GM18868 (cell line): ENCODE data around the gene SCGB1C1.

ENCODE experiments used
- ATAC-seq: cut with Tn5 transposase; IDR thresholded peaks from one replicate; pipeline ENCODE4 v1.9.1; 2021; ENCODE audit warnings: mild to moderate bottlenecking, moderate library complexity; ENCODE audit not compliant: unreplicated experiment

The SCGB1C1 gene

DNA sequence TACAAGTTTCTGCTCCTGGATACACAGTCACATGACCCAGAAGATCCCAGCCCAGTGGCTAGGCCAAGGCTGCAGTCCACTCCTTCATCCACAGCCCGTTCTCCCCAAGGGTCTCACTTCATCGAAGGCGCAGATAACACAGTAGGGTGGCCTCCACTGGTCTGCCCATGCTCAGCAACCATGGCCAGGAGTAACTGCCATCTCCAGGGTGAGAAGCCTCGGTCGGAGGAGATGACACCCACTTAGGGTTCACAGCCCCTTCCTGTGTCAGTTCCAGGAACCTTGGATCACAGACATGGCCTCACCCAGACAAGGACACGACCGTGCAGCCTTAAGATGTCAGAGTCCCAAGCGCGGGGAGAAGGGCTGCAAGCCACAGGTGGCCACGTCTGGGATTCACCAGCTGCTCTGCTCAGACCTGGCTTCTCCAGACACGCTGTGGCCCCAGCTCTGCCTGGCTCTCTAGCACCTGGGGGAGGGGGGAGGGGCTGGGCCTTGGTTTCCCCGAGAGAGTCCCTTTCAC is 11.8 kb downstream of the SCGB1C1 start:
- ATAC-seq: no peak

DNA sequence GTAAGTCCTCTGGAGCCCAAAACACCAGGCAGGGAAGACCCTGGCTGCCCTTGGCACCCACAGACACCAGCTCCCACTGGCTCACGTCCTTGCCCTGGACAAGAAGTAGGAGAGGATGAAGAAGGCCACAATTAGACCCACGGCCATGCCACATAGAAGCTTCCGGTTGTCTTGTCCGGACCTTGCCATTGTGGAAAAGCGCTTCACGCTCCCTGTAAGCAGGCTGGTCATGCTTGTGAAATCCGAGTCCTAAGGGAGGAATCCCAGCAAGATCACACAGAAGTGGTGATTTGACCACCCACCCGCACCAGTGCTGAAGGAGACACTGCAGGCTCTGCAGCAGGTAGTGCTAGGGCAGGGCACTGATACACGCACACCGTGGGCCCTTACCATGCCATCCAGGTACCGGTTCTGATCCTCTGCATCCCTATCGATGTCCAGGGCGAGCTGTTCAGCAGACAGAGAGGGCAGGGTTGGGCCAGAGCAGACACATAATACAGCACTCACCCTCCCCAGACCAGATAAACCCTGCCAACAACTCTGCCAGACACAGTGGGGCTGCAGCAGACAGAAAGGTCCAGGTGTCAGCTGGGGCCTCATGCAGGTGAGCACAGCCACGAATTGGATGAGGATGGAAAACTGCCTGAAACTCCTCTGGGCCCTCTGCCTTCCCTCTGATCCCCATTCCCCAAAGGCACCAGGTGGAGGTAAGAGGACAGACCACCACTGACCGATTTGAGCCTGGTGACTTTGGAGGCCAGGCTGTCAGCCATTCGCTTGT is 12.5 kb downstream of the SCGB1C1 start:
- no peak for ATAC-seq

DNA sequence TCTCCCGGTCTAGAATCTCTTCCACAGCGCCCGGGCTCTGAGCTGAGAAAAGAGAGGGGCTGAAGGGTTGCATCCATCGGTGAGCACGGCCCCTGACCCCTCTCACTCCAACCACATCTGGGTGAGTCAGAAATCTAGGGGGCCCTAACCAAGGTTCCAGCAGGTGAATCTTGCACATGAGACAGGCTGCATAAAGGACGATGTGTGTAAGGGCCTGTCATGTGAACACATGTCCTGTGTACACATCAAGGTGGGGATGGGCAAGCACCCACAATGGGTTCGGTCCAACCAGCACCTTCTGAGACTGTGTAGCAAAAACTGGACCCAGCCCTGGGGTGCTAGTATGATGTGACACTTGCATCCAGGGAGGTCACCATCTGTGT is 13.1 kb downstream of the SCGB1C1 start:
- ATAC-seq: no peak

DNA sequence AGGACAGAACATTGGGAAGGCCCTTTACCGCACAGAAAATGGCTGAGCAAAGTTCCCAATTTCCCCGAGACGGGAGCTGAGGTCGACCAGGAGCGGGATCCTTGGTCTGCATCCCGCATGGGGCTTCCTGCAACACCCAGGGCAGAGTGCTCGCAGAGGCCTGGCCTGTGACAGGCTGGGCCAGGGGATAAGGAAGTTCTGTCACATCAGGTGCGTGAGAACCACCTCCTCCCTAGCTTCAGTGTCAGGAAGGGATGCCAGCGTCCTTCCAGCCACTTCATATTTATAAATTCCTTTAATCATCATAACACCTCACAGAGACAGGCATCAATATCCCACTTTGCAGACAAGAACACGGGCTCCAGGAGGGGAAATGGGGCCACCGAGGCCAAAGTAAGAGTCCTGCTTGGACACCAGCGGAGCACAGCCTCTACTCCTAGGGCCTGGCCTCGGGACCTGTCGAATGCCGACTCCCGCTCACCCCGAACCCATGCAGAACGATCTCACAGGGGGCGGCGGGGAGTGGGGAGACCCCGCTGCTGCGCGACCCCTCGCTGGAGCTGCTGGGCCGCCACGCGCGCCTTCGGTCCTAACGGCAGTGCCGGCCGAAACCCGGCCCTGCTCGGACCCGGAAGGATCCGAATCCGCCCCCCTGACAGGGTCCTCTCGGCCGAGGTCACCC is 13.8 kb downstream of the SCGB1C1 start:
- no peak for ATAC-seq

DNA sequence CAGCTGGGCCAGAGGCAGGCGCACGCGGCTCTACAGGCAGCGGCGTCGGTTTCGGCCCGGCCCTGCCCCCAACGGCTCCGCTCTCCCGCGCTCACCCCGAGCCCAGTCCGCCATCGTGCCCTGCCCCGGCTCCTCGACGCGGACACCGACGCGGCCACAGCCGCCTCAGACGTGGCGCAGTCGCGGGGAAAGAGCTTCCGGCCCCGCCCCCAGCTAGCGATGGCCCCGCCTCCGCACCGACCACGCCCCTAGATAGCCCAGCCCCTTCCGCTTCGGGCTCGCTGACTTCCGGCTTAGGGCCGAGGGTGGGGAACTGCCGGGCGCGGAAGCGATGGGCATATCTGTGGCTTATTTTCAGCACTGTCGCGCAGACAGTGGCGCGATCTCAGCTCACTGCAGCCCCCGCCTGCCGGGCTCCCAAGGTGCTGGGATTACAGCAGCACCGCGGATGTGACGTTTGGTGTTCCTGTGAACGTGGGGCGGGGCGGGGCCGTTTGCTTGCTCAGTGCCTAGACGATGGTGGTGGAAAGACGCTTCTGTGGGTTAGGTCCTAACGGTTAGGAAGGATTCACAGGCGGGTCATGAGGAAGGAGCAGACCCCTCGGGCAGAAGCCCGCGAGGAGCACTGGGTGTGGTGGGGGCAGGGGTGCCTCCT is 14.5 kb downstream of the SCGB1C1 start, which contains the start of the genes BET1L and RIC8A:
Gene BET1L, minus strand, starts transcription at position 192 of the 655 bp plus-strand sequence. Its CDS starts 78 bp downstream, at position 114.
Gene RIC8A, plus strand, starts transcription at position 501 of the 655 bp plus-strand sequence. CDS start 1,147 bp downstream, outside the sequence.
- peak; percentile 79 for ATAC-seq

DNA sequence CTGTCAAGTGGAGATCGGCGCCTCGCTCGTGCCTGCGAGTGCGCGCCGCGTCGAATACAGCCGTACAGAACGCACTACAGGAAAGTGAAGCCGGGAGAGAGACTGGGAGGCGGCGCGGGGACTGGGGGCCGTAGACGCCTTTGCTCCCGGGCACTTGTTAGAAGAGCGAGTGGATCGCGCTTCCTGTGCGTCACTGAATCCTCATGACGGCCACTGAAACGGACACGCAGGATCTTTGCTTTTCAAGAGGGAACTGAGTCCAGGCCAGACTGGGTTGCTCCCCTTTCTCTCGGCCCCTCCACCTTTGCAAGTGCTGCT is 14.9 kb downstream of the SCGB1C1 start:
- no peak for ATAC-seq

DNA sequence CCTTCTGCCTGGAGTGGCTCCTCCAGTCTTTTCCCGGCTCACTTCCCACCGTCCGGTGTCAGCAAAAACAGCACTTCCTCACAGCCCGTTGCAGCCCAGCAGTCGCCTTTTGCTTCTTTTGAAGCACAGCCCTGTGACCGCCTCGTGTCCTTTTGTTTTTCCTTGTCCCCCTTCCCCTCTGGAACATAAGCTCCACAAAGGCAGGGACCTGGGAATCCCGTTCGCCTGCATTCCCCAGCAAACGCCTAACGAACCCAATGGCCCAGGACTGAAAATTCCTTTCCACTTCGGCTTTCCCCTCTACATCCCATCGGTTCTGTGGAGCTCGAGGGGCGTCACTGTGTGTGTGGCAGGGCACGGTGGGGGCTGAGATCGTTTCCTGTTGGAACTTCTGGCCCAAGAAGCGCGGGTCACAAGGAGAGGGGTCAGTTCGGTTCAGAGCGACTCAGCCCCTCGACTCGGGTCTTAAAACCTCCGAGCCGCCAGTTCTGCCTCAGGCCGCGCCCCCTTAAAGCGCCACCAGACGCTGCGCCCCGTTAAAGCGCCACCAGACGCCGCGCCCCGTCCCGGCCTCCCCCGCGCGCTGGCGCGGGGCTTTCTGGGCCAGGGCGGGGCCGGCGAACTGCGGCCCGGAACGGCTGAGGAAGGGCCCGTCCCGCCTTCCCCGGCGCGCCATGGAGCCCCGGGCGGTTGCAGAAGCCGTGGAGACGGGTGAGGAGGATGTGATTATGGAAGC is 15.5 kb downstream of the SCGB1C1 start:
- ATAC-seq: peak; percentile 42

DNA sequence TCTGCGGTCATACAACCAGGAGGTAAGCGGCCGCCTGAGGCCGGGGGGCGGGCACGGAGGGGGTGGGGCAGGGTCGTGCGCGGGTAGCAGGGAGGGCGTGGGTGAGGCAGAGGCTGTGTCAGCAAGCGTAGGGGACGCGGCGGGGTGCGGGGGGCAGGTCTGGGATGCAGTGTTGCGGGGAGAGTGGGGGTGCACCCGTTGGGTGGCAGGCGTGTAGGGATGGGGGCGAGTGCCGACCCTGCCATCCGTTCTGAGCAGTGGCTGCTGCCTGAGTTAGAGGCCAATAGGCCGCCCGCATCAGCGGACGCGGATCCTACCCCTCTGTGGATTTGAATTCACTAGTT is 16.0 kb downstream of the SCGB1C1 start:
- no peak for ATAC-seq

DNA sequence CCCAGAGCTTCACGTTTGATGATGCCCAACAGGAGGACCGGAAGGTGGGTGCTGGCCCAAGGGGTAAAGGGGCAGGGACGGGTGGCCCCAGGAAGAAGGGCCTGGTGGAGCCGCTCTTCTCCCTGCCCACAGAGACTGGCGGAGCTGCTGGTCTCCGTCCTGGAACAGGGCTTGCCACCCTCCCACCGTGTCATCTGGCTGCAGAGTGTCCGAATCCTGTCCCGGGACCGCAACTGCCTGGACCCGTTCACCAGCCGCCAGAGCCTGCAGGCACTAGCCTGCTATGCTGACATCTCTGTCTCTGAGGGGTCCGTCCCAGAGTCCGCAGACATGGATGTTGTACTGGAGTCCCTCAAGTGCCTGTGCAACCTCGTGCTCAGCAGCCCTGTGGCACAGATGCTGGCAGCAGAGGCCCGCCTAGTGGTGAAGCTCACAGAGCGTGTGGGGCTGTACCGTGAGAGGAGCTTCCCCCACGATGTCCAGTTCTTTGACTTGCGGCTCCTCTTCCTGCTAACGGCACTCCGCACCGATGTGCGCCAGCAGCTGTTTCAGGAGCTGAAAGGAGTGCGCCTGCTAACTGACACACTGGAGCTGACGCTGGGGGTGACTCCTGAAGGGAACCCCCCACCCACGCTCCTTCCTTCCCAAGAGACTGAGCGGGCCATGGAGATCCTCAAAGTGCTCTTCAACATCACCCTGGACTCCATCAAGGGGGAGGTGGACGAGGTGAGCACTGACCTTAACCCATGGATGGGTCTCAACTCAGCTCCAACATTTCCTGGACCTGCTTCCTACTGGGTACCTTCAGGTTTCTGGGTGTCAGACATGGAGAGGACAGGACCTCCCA is 16.6 kb downstream of the SCGB1C1 start:
- no peak for ATAC-seq

DNA sequence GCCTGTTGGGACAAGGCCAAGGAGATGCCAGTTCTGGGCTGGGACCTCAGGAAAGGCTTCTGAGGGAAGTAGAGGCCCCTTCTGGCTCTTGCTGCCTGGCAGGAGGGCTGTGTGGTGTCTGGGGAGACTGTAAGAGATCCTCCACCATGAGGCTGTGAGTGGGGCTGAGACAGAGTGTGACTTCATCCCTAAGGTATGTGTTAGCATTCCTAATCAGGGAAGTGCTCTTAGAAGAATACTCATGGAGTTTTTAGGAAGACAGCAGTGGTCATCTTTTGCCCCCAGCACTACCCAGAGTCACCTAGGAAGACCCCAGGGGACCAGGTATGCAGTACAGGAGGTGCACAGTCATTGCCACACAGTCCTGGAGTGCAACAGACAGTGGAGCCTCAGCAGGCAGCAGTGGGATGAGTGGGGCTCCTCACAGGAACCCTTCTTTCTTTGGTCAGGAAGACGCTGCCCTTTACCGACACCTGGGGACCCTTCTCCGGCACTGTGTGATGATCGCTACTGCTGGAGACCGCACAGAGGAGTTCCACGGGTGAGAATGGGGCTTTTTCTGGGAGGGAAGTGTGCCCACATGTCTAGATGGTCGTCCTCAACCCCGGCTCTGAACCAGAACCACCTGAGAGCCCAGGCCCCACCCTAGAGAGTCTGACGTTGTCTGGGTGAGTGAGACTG is 17.4 kb downstream of the SCGB1C1 start:
- no peak for ATAC-seq

DNA sequence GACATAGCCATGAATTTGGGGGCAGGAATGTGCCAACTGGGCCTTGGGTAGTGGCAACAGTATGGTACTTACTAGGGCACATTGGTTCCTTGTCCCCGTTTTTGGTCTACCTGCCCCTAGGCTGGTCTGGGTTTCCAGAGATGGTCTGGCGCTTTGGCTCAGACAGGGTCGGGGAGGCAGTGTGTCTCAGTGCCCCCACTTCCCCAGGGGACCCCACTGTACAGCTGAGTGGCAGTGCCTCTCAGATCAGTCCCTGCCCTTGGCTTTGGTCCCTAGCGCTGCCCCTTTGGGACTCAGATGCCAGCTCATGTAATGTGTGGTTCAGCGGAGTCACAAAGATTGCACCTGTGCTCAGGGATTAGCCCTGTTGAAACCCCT is 17.9 kb downstream of the SCGB1C1 start:
- no peak for ATAC-seq

DNA sequence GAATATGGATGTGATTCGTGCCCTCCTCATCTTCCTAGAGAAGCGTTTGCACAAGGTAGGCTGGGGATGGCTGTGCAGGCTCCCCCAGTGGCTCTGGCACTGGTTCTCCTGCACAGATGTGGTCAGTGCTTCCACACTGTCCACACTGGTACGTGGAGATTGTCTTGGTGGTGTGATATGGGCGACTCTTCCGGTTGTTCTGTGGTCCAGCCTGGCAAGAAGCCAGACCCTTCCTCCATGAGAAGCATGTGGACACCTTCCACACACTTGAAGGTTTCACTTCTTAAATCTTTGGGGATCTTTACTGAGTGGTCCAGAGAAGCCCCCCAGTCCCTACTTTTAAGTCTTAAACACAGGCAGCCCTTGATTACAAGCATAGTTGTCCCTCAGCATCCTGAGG is 18.4 kb downstream of the SCGB1C1 start:
- no peak for ATAC-seq

DNA sequence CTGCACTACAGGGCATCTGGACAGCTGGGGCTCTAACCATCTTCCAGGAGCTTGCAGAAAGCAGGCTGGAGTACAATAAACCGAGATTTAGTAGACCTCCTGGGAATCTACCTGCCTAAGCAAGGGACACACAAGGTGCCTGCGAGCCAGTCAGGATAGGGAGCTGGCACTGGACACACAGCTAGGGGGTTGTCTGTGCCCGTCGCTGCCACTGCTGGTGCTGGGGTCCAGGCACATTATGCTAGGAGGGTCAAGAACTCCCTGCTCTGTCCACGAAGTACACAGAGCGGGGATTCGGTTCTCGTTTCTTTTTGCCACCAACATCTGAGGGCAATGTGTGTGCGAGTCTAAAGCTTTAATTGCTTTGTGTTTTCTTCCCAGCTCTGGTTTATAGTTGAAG is 18.9 kb downstream of the SCGB1C1 start:
- no peak for ATAC-seq

DNA sequence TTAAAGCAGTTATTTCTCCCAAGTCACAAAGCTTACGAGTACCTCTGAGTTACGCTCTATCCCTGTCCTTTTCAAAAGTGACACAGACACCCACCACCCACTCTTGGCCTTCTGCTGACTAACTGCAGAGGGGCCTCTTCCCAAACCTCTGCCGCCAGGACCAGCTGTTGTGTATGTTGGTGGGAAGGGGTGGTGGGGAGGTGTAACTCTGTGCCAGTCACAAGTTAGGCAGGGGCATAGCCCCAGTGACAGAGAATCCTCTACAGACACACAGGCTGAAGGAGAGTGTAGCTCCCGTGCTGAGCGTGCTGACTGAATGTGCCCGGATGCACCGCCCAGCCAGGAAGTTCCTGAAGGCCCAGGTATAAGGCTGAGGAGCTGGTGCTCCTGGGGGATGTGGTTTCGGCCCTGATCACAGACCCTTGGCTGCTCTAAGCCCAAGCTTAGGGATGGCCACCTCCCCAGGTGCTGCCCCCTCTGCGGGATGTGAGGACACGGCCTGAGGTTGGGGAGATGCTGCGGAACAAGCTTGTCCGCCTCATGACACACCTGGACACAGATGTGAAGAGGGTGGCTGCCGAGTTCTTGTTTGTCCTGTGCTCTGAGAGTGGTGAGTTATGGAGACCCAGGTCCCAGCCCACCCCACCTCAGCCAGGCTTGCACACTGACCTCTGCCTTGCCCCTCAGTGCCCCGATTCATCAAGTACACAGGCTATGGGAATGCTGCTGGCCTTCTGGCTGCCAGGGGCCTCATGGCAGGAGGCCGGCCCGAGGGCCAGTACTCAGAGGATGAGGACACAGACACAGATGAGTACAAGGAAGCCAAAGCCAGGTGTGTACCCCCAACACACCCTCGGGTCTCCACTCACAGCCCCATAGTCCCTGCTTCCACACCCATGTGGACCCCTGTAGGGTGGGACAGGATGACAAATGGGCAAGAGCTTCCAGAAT is 19.5 kb downstream of the SCGB1C1 start:
- no peak for ATAC-seq

DNA sequence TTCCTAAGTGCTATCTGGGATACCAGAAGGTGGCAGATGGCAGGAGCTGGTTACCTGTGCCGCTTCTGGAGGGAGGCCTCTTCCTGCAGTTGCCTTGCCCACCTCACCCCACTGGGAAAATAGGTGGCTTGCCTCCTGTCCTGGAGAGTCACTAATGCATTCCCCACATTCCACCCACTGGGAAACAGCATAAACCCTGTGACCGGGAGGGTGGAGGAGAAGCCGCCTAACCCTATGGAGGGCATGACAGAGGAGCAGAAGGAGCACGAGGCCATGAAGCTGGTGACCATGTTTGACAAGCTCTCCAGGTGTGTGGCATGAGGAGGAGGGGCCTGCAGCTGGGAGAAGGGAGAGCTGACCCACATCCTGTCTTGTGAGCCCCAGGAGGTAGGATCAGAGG is 20.2 kb downstream of the SCGB1C1 start:
- no peak for ATAC-seq

DNA sequence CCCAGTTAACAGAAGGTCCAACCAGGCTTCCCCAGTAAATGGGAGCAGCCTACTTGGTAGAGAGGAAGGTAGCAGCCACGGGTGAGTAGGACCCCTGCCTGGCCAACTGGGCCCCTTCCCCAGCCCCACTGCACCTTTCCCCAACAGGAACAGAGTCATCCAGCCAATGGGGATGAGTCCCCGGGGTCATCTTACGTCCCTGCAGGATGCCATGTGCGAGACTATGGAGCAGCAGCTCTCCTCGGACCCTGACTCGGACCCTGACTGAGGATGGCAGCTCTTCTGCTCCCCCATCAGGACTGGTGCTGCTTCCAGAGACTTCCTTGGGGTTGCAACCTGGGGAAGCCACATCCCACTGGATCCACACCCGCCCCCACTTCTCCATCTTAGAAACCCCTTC is 21.2 kb downstream of the SCGB1C1 start:
- no peak for ATAC-seq

DNA sequence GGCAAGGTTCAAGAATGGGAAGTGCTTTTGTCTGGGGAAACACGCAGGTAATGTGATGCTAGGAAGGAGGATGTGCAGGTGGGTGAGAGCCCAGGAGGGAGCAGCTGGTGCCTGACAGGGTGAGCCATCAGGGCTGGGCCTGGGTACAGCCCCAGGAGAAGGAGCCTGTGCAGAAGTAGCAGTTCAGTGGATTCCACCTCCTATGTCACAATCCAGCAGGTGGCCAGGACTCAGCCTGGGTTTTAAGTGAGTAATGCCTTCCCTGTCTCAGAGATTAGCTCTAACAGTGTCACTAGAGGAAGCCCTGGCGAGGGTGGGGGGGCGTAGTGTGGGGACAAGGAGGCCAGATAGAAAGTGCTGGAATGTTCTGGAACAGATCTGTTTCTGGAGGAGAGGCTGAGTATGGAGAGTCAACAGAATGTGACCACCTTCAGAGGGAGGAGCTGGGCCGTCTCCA is 22.7 kb downstream of the SCGB1C1 start:
- no peak for ATAC-seq
